ENCODE results near the gene POFUT1. TPM values are rescaled to one million over a fixed set of nuclear protein-coding genes. Genes with fewer than 3 reads are reported as not detected.

Gene POFUT1
- total RNA-seq, 1 experiment from 2014 or later: 59.5 TPM

GRCh38 chr20:32277361-32278198, 69.9 kb downstream of the POFUT1 start, which contains the start of gene KIF3B:
Gene KIF3B (plus strand): TSS chr20:32277651. CDS start chr20:32309778, 32,127 bp downstream.
- peak; percentile 83 for DNase-seq (ENCODE audit: low spot score)

- DNase-seq (ENCODE audit: low spot score): no peak
These were observed 70.5 kb downstream of the POFUT1 start for GRCh38 chr20:32278199-32278643.

GRCh38 chr20:32281711-32282110, 74.0 kb downstream of the POFUT1 start:
- DNase-seq (ENCODE audit: low spot score): no peak

- no peak for DNase-seq (ENCODE audit: low spot score)
These were observed 74.8 kb downstream of the POFUT1 start for GRCh38 chr20:32282461-32282860.

GRCh38 chr20:32285082-32285620, 77.5 kb downstream of the POFUT1 start:
- no peak for DNase-seq (ENCODE audit: low spot score)

GRCh38 chr20:32285621-32286371, 78.1 kb downstream of the POFUT1 start:
- DNase-seq (ENCODE audit: low spot score): peak; percentile 47

GRCh38 chr20:32287231-32287638, 79.6 kb downstream of the POFUT1 start:
- no peak for DNase-seq (ENCODE audit: low spot score)

Other genes with a start within 250 kb of the POFUT1 start
- gene XKR7, start 239.7 kb upstream of the POFUT1 start, total RNA-seq (2014; rRNA removed; shearing (Covaris generic)): not detected in 2 replicates
- not detected in 2 replicates for gene CCM2L, start 197.4 kb upstream of the POFUT1 start, total RNA-seq (2014; rRNA removed; shearing (Covaris generic))
- not detected in 2 replicates for gene HCK, start 155.6 kb upstream of the POFUT1 start, total RNA-seq (2014; rRNA removed; shearing (Covaris generic))
- gene TM9SF4, start 98.2 kb upstream of the POFUT1 start, total RNA-seq (2014; rRNA removed; shearing (Covaris generic)): 38.5 and 39.2 TPM in 2 replicates
- gene PLAGL2, start 137 bp upstream of the POFUT1 start, total RNA-seq (2014; rRNA removed; shearing (Covaris generic)): 3.7 and 4.6 TPM in 2 replicates
- 33.8 and 42.7 TPM in 2 replicates for gene KIF3B, start 69.8 kb downstream of the POFUT1 start, total RNA-seq (2014; rRNA removed; shearing (Covaris generic))
- gene ASXL1, start 150.5 kb downstream of the POFUT1 start, total RNA-seq (2014; rRNA removed; shearing (Covaris generic)): 49.2 and 49.7 TPM in 2 replicates

Data from A172 (cell line).